Loucy (cell line): ENCODE data around the gene ZNF667.

Experiments used
- H2AFZ ChIP-seq: fragments of 200-600 bp; sonication (generic); 2 replicates; pipeline ENCODE4 v1.6.0; 2016; ENCODE audit warnings: antibody characterized with exemption, mild to moderate bottlenecking, low read length, moderate library complexity
- H3F3A ChIP-seq: fragments of 200-600 bp; 2 replicates; pipeline ENCODE4 v1.6.0; 2016; ENCODE audit warnings: antibody characterized with exemption, low read depth, mild to moderate bottlenecking
- H3K27me3 ChIP-seq: fragments of 200-600 bp; sonication (generic); 2 replicates; pipeline ENCODE4 v1.6.1; 2014; ENCODE audit warnings: low read length, mild to moderate bottlenecking; ENCODE audit not compliant: insufficient read depth, poor library complexity, severe bottlenecking
- H3K36me3 ChIP-seq: fragments of 200-600 bp; sonication (generic); 2 replicates; pipeline ENCODE4 v1.6.1; 2016; ENCODE audit warnings: low read length; ENCODE audit not compliant: insufficient read depth
- H3K4me1 ChIP-seq: fragments of 200-600 bp; sonication (generic); 2 replicates; pipeline ENCODE4 v1.5.1; 2014; ENCODE audit warnings: low read length, mild to moderate bottlenecking; ENCODE audit not compliant: insufficient read depth, poor library complexity, severe bottlenecking
- H3K4me2 ChIP-seq: fragments of 200-600 bp; sonication (generic); 2 replicates; pipeline ENCODE4 v1.6.0; 2014; ENCODE audit warnings: antibody characterized with exemption, low read length, low read depth, mild to moderate bottlenecking; ENCODE audit not compliant: poor library complexity, severe bottlenecking
- H3K4me3 ChIP-seq: fragments of 200-600 bp; sonication (generic); 2 replicates; pipeline ENCODE4 v1.5.1; 2014; ENCODE audit warnings: low read length, mild to moderate bottlenecking, mixed read lengths; ENCODE audit not compliant: poor library complexity, severe bottlenecking
- H3K79me2 ChIP-seq: fragments of 200-600 bp; sonication (generic); 2 replicates; pipeline ENCODE4 v1.6.1; 2014; ENCODE audit warnings: low read length; ENCODE audit not compliant: insufficient read depth
- H3K9ac ChIP-seq: fragments of 200-600 bp; sonication (generic); 2 replicates; pipeline ENCODE4 v1.6.0; 2014; ENCODE audit warnings: mild to moderate bottlenecking, low read depth, low read length, moderate library complexity; ENCODE audit not compliant: poor library complexity, severe bottlenecking
- H3K9me2 ChIP-seq: fragments of 200-600 bp; sonication (generic); replicated peaks from 2 replicates; pipeline ENCODE4 v1.6.1; 2016; ENCODE audit warnings: low read depth, low read length, mixed read lengths
- H3K9me3 ChIP-seq: fragments of 200-600 bp; sonication (generic); 2 replicates; pipeline ENCODE4 v1.6.1; 2014; ENCODE audit warnings: mild to moderate bottlenecking, antibody characterized with exemption, low read length, low read depth; ENCODE audit not compliant: insufficient read depth
- H4K20me1 ChIP-seq: fragments of 200-600 bp; sonication (generic); 2 replicates; pipeline ENCODE4 v1.6.0; 2014; ENCODE audit warnings: antibody characterized with exemption, low read length, mild to moderate bottlenecking; ENCODE audit not compliant: insufficient read depth, poor library complexity, severe bottlenecking
- EZH2phosphoT487 ChIP-seq: fragments of 200-600 bp; IDR thresholded peaks from 2 replicates; pipeline ENCODE4 v1.6.1; 2018; ENCODE audit warnings: antibody characterized with exemption, mild to moderate bottlenecking, moderate library complexity, borderline replicate concordance
- TF ChIP-seq, protein P1 (sequence below): fragments of 200-600 bp; sonication (generic); conservative IDR thresholded peaks from 2 replicates; pipeline ENCODE4 v1.5.1; 2014; ENCODE audit warnings: mild to moderate bottlenecking, antibody characterized with exemption, low read length

The ZNF667 gene

GRCh38 chr19:56507446-56508289, 30.5 kb upstream of the ZNF667 start, which contains the start of gene ZNF471:
Gene ZNF471, plus strand, starts transcription at chr19:56507855. Its CDS starts 3,717 bp downstream, at chr19:56511572.
- Histone ChIP-seq H3K4me3 (peak within 1 kb of the TSS; percentile 77), H3K9me3 (no peaks in the 10 kb centered on the region), H2AFZ (peak within 1 kb of the TSS; percentile 98), H3K4me2 (peak within 1 kb of the TSS; percentile 92), H3K9me2 (no peaks in the 10 kb centered on the region), H3K36me3 (no peaks in the 10 kb centered on the region), H4K20me1 (no peaks in the 10 kb centered on the region), H3F3A (no peaks in the 10 kb centered on the region), H3K79me2 (no peaks in the 10 kb centered on the region), H3K9ac (peak within 1 kb of the TSS; percentile 67), H3K4me1 (peaks cover 5% of the 10 kb centered on the region), H3K27me3 (no peaks in the 10 kb centered on the region)
- no peak for TF ChIP-seq EZH2phosphoT487
- TF ChIP-seq, protein P1, sequence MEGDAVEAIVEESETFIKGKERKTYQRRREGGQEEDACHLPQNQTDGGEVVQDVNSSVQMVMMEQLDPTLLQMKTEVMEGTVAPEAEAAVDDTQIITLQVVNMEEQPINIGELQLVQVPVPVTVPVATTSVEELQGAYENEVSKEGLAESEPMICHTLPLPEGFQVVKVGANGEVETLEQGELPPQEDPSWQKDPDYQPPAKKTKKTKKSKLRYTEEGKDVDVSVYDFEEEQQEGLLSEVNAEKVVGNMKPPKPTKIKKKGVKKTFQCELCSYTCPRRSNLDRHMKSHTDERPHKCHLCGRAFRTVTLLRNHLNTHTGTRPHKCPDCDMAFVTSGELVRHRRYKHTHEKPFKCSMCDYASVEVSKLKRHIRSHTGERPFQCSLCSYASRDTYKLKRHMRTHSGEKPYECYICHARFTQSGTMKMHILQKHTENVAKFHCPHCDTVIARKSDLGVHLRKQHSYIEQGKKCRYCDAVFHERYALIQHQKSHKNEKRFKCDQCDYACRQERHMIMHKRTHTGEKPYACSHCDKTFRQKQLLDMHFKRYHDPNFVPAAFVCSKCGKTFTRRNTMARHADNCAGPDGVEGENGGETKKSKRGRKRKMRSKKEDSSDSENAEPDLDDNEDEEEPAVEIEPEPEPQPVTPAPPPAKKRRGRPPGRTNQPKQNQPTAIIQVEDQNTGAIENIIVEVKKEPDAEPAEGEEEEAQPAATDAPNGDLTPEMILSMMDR: no peak

GRCh38 chr19:56504581-56504980, 27.4 kb upstream of the ZNF667 start:
- no peak overlapping the region for H3K4me2 ChIP-seq
- TF ChIP-seq, protein P1: no peak
- no peak for TF ChIP-seq EZH2phosphoT487
- H3K9ac ChIP-seq: no peak overlapping the region
- no peaks in the 10 kb centered on the region for H4K20me1 ChIP-seq
- H3F3A ChIP-seq: no peaks in the 10 kb centered on the region
- no peak overlapping the region for H2AFZ ChIP-seq
- no peaks in the 10 kb centered on the region for H3K27me3 ChIP-seq
- H3K4me1 ChIP-seq: peaks cover 5% of the 10 kb centered on the region
- H3K36me3 ChIP-seq: no peaks in the 10 kb centered on the region
- H3K4me3 ChIP-seq: no peak overlapping the region
- H3K79me2 ChIP-seq: no peaks in the 10 kb centered on the region
- H3K9me2 ChIP-seq: no peaks in the 10 kb centered on the region
- no peaks in the 10 kb centered on the region for H3K9me3 ChIP-seq

DNA sequence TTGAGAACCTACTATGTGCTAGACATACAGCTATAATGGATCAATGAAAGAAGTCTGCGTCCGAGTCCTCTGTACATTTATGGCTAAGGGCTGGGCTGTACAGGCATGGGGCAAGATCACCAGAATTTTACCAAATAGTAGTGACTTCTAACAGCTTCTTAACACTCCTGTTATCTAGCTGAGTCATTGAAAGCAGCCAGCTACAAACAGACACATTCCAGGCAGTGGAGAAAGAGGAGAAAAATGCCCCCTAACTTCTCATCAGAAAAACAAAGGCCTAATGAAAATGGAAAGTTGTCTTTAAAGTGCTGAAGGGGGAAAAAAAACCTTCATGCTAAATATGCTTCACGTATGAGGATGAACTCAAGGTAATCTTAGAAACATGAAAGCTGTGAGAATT, 14.3 kb upstream of the ZNF667 start:
- Histone ChIP-seq H3K9me2 (no peaks in the 10 kb centered on the region), H3F3A (no peaks in the 10 kb centered on the region), H3K36me3 (peaks cover 13% of the 10 kb centered on the region; the same call in 1 of the 2 replicates), H3K79me2 (peaks cover 7% of the 10 kb centered on the region; the same call in 1 of the 2 replicates), H3K9ac (no peak overlapping the region), H2AFZ (no peak overlapping the region), H4K20me1 (no peaks in the 10 kb centered on the region), H3K9me3 (no peaks in the 10 kb centered on the region), H3K4me1 (no peaks in the 10 kb centered on the region), H3K4me2 (no peak overlapping the region), H3K4me3 (no peak overlapping the region), H3K27me3 (no peaks in the 10 kb centered on the region)
- TF ChIP-seq, protein P1: no peak
- no peak for TF ChIP-seq EZH2phosphoT487
